A549 (cell line): Measurements from ENCODE around the gene PLEKHH2.

ENCODE experiments used
- CBX8 ChIP-seq: fragments of 200-600 bp; sonication (generic); IDR thresholded peaks from 2 replicates; pipeline ENCODE4 v1.6.1; 2016
- CTCF ChIP-seq: fragments of >200 bp; sonication (Bioruptor Twin); formaldehyde crosslinking; IDR thresholded peaks from 3 replicates; pipeline ENCODE4 v1.5.1; 2016
- EP300 ChIP-seq, 2 experiments: fragments of >200 bp; sonication (Bioruptor Twin); formaldehyde crosslinking; IDR thresholded peaks; 2 replicates in 1 of 2; 3 replicates in 1 of 2; pipeline ENCODE4 v1.6.1; 2016 to 2017
- NPAS2 ChIP-seq: fragments of 250-450 bp; sonication (Bioruptor Pico); IDR thresholded peaks from 2 replicates; pipeline ENCODE4 v1.8.0; 2022; ENCODE audit warnings: mild to moderate bottlenecking, moderate library complexity, borderline replicate concordance
- NR3C1 ChIP-seq: fragments of >200 bp; sonication (Bioruptor Twin); formaldehyde crosslinking; IDR thresholded peaks from 3 replicates; pipeline ENCODE4 v1.6.1; 2017
- PHF8 ChIP-seq: fragments of 200-600 bp; sonication (generic); IDR thresholded peaks from 2 replicates; pipeline ENCODE4 v1.6.1; 2016; ENCODE audit warnings: low read depth, mild to moderate bottlenecking, antibody characterized with exemption, moderate library complexity, borderline replicate concordance
- POLR2A ChIP-seq: IDR thresholded peaks from 2 replicates; pipeline ENCODE4 v1.6.1; 2012; ENCODE audit warnings: mild to moderate bottlenecking, low read length
- RCOR1 ChIP-seq: fragments of 150-350 bp; IDR thresholded peaks from 2 replicates; pipeline ENCODE4 v1.6.1; 2014; ENCODE audit warnings: antibody characterized with exemption, low read length, low read depth
- REST ChIP-seq: fragments of 200-600 bp; sonication (generic); IDR thresholded peaks from 2 replicates; pipeline ENCODE4 v1.6.1; 2016; ENCODE audit warnings: antibody characterized with exemption, mild to moderate bottlenecking, moderate library complexity

- TF ChIP-seq NR3C1, result no peak
- no peak for TF ChIP-seq CTCF
- TF ChIP-seq POLR2A, result no peak
- TF ChIP-seq PHF8, result no peak
- no peak for TF ChIP-seq NPAS2 (CRISPR knock-in tag)
- TF ChIP-seq REST, result no peak
- no peak for TF ChIP-seq RCOR1
- no peak for TF ChIP-seq CBX8
- TF ChIP-seq EP300 (IDR thresholded peaks at IDR 0.05), result no peak
These were observed 140.4 kb downstream of the PLEKHH2 start for GRCh38 chr2:43777306-43777926.
